Naive thymus-derived CD8-positive, alpha-beta T cell (primary cell): Measurements from ENCODE around the gene TRERF1. TPM values are rescaled to one million over a fixed set of nuclear protein-coding genes. Genes with fewer than 3 reads are reported as not detected.

Experiments
- ATAC-seq, 2 donors: fragments of 150-1000 bp; cut with Tn5 transposase in 1 of 2; sonication (Bioruptor Pico), chemical (Tn5 transposase) in 1 of 2; 1 replicate in 1 of 2; 2 replicates in 1 of 2; pipeline ENCODE4 v1.10.0; 2021; ENCODE audit warnings: mild to moderate bottlenecking in 2 of 2, moderate library complexity in 2 of 2
- POLR2A ChIA-PET: fragments of 350-600 bp; sonication (Branson Sonifier 250); formaldehyde crosslinking; loops from one replicate; lab custom pipeline; 2021; ENCODE audit warnings: antibody characterized with exemption; lab: Charles Lee
- DNase-seq, 10 donors: peaks; one replicate each; pipeline versions ENCODE4 v3.0.0 to v3.0.0-alpha.2; 2020 to 2022
- H3K27ac Mint-ChIP-seq, 10 donors: one replicate each; pipeline ENCODE4 v1.8.0; 2020 to 2022; ENCODE audit warnings: mild to moderate bottlenecking in 10 of 10, mixed read lengths in 10 of 10, moderate library complexity in 4 of 10, inconsistent platforms in 1 of 10
- H3K27me3 Mint-ChIP-seq, 5 donors: one replicate each; pipeline ENCODE4 v1.8.0; 2021 to 2022; ENCODE audit warnings: mixed read lengths in 5 of 5
- H3K36me3 Mint-ChIP-seq, 3 donors: one replicate each; pipeline ENCODE4 v1.8.0; 2020 to 2022; ENCODE audit warnings: mixed read lengths in 3 of 3, mild to moderate bottlenecking in 2 of 3, inconsistent platforms in 1 of 3
- H3K4me1 Mint-ChIP-seq, 4 donors: one replicate each; pipeline ENCODE4 v1.8.0; 2021 to 2022; ENCODE audit warnings: mixed read lengths in 4 of 4
- H3K4me3 Mint-ChIP-seq, 10 donors: one replicate each; pipeline ENCODE4 v1.8.0; 2020 to 2022; ENCODE audit warnings: mild to moderate bottlenecking in 10 of 10, mixed read lengths in 10 of 10, moderate library complexity in 6 of 10, inconsistent platforms in 1 of 10
- H3K9me3 Mint-ChIP-seq, 9 donors: one replicate each; pipeline ENCODE4 v1.8.0; 2020 to 2022; ENCODE audit warnings: mixed read lengths in 9 of 9, mild to moderate bottlenecking in 3 of 9, inconsistent platforms in 1 of 9, moderate library complexity in 1 of 9
- polyA plus RNA-seq, 3 donors: library from polyadenylated mRNA; unstranded; fragments of 300-500 nt; fragmentation: Illumina TruSeq; gene quantifications; one replicate each; pipeline ENCODE4 v1.2.3, GENCODE V29; 2021
- total RNA-seq, 8 experiments: library from RNA in 2 of 8; stranded (reverse) in 2 of 8; gene quantifications; one replicate each; pipeline ENCODE4 v1.2.3 and lab custom pipeline; 2021 to 2026

Gene TRERF1
- total and polyA plus RNA-seq, 5 experiments from 2014 or later: 3.8 to 18.2 (median 7.1) TPM

DNA sequence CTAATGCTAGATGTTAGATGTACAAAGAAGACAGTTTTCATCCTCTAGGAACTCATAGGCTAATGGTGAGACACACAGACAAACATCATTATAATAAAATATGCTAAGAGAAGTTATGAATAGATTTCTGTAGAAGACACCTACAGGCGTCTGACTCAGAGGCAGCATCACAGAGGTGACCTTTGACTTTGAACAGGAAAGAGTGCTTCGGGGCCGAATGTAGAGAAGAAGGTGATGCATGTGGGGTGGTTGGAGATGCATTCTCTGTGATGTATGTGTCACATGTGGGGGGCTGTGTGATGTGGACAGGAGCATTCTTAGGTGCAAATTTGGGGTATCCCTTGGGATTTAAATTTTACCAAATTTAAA lies 271.8 kb downstream of the TRERF1 start:
- ATAC-seq (no peak), DNase-seq (no peak)
- Mint-ChIP-seq H3K27me3 (peaks cover 4 to 19% (median 7%) of the 10 kb centered on the region in 5 donors), H3K27ac (no peak overlapping the region), H3K4me1 (peaks cover 0 to 9% (median 3%) of the 10 kb centered on the region in 4 donors), H3K9me3 (no peaks in the 10 kb centered on the region), H3K4me3 (no peak overlapping the region), H3K36me3 (peaks cover 0 to 2% (median 0%) of the 10 kb centered on the region in 3 donors)
- POLR2A ChIA-PET: no interaction called here

DNA sequence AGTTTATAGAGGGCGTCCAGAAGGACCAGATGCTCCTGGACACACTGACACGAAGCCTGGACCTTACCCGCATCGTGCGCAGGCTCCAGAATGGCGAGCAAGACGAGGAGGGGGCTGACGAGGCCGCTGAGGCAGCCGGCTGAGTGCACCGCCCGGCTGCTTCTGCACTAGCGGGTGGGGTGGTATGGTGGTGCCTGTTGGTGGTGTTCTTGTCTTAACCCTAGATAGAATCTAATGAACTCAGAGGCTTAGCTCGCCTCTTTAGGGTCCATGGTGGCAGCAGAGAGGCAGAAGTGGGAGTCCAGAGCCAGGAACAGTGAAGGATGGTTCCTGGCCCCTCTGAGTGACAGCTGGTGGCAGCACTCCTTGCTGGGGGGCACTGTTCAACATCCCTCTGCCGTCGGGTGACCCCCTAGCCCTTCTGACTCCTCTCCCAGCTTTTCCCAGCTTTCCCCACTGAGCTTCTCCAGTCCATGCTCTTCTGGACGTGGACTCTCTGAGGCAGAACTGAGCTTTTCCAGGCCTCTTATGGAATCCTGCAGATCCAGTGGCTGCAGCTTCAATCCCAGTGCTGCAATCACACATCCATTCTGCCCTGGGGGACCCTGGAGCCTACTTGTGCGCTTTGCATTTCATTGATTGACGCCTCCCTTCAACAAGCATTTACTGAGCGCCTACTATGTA lies 272.3 kb downstream of the TRERF1 start:
- peaks cover 4 to 19% (median 7%) of the 10 kb centered on the region in 5 donors for H3K27me3 Mint-ChIP-seq
- H3K27ac Mint-ChIP-seq: peak overlapping the region in 1 of 10 donors; percentile 40
- peaks cover 0 to 9% (median 3%) of the 10 kb centered on the region in 4 donors for H3K4me1 Mint-ChIP-seq
- DNase-seq (no peak), ATAC-seq (no peak)
- no peaks in the 10 kb centered on the region for H3K9me3 Mint-ChIP-seq
- peaks cover 0 to 2% (median 0%) of the 10 kb centered on the region in 3 donors for H3K36me3 Mint-ChIP-seq
- peak overlapping the region in 1 of 10 donors; percentile 35 for H3K4me3 Mint-ChIP-seq
- POLR2A ChIA-PET: no interaction called here

DNA sequence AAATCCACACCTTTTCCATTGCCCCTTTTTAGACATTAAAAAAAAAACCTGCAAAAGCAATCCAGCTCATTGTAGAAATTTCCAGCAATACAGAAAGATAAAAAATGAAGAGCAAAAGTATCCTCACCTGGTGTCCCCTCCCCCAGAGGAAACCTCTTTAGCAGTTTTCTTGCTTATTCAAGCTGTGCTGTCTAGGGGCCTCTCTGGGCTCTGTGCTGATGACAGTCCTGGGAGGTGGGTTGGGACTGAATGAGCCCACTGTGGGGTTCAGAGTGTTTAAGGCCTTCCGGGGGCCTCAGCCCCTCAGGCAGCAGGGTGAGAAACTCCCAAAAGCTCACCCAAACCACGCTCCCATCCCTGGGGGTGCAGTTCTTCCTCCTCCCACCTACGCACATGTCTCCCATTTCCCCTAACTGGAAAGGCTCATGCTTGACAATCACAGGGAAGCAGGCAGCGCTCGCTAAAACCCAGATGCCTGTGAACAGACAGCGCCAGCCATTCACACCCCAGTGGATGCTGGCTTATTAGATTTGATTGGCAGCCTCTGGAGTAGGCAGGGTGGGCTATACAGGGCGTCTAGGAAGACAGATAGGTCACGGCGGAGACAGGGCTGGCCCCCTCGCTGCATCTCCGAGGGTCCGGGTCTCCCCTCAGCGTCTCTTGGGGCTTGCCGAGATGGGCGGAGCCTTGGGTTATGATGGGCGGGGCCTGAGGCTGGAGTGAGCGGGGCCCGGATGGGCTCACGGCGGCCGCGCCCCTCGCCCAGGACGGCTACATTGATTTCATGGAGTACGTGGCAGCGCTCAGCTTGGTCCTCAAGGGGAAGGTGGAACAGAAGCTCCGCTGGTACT lies 274.0 kb downstream of the TRERF1 start:
- ATAC-seq (peak; percentile 39 to 63), DNase-seq (peak in 3 of 10 donors; percentile 8 to 18 (median 13))
- no peaks in the 10 kb centered on the region for H3K9me3 Mint-ChIP-seq
- no peak overlapping the region for H3K27ac Mint-ChIP-seq
- H3K4me3 Mint-ChIP-seq: peak overlapping the region in 6 of 10 donors; percentile 18 to 48 (median 35)
- H3K27me3 Mint-ChIP-seq: peaks cover 4 to 19% (median 7%) of the 10 kb centered on the region in 5 donors
- peaks cover 0 to 2% (median 0%) of the 10 kb centered on the region in 3 donors for H3K36me3 Mint-ChIP-seq
- POLR2A ChIA-PET: interaction anchor here (0.6 to 0.9 kb wide), 2 partner anchors 10 to 397 kb away, joined by 3 to 4 read pairs; partner anchors contain the start of gene PRICKLE4
- peaks cover 0 to 9% (median 3%) of the 10 kb centered on the region in 4 donors for H3K4me1 Mint-ChIP-seq

DNA sequence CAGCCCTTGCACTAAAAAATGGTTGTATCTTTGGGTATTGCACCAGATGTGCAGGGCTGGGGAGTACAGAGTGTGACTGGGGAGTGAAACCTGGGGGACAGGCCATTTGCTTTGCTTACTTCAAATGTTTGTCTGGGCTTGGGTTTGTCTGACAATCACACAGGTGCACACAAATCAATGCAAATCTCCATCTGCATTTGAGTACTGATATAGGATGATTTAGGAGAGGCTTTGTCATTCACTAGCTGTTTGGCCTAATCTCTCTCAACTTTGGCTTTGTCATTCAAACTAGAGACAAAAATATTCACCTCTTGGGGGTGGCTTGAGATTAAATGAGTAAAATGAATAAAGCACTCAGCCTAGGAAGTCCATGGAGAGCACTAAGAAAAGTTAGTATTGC lies 274.7 kb downstream of the TRERF1 start:
- H3K27me3 Mint-ChIP-seq: peaks cover 4 to 19% (median 7%) of the 10 kb centered on the region in 5 donors
- peaks cover 0 to 9% (median 3%) of the 10 kb centered on the region in 4 donors for H3K4me1 Mint-ChIP-seq
- H3K36me3 Mint-ChIP-seq: no peaks in the 10 kb centered on the region
- POLR2A ChIA-PET: interaction anchor here (0.6 kb wide), 1 partner anchor 10 kb away, joined by 4 read pairs; no protein-coding TSS in a partner anchor
- no peak overlapping the region for H3K4me3 Mint-ChIP-seq
- DNase-seq: no peak
- no peak overlapping the region for H3K27ac Mint-ChIP-seq
- ATAC-seq: no peak
- no peaks in the 10 kb centered on the region for H3K9me3 Mint-ChIP-seq

DNA sequence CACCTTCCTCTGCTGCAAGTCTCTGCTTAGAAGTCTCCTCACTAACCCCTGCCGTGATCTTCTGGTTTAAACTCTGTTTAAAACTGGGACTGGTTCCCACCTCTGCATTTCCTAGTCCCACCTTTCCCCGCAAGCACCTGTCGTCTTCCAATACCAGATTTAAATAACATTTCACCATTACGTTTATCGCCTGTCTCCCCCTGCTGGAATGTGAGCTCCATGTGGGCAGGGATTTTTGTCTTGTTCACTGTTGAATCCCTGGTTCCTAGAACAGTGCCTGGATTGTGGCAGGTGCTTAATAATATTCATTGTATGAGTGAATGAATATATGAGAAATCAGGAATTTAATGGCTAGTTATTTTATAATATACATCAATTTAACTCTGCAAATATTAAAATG lies 275.9 kb downstream of the TRERF1 start:
- Mint-ChIP-seq H3K9me3 (no peaks in the 10 kb centered on the region), H3K27me3 (peaks cover 4 to 19% (median 7%) of the 10 kb centered on the region in 5 donors), H3K4me3 (no peak overlapping the region), H3K4me1 (peaks cover 0 to 9% (median 3%) of the 10 kb centered on the region in 4 donors), H3K36me3 (no peaks in the 10 kb centered on the region), H3K27ac (no peak overlapping the region)
- ATAC-seq (no peak), DNase-seq (no peak)
- POLR2A ChIA-PET: interaction anchor here (0.7 kb wide), 1 partner anchor 1401 kb away, joined by 4 read pairs; no protein-coding TSS in a partner anchor

Other genes with a start within 250 kb of the TRERF1 start
- 10 to 100 TPM; 29.0 to 31.8 TPM for gene MRPS10, start 234.1 kb downstream of the TRERF1 start, total RNA-seq
- 10 to 100 TPM; 48.1 to 57.6 (median 48.4) TPM for gene MRPS10, start 234.1 kb downstream of the TRERF1 start, polyA plus RNA-seq
- 10 to 100 TPM; 46.9 to 49.6 TPM for gene UBR2, start 112.1 kb upstream of the TRERF1 start, total RNA-seq
- gene UBR2, start 112.1 kb upstream of the TRERF1 start, polyA plus RNA-seq: 1 to 10 TPM; 7.0 to 9.1 (median 8.1) TPM